Body of pancreas (tissue), 4 donors: ENCODE measurements around the gene EMILIN1. TPM values are rescaled to one million over a fixed set of nuclear protein-coding genes. Genes with fewer than 3 reads are reported as not detected.

ENCODE experiments used
- ATAC-seq: fragments of 150-250 bp; one replicate; pipeline ENCODE4 v1.9.1; 2016
- DNase-seq, 4 donors: peaks; one replicate each; pipeline ENCODE4 v3.0.0-alpha.2; 2019
- H3K27ac ChIP-seq, 4 donors: fragments of 200-600 bp; sonication (generic); 1 replicate in 3 of 4; 2 replicates in 1 of 4; pipeline versions ENCODE4 v1.5.1 to v1.6.1; 2016 to 2019; ENCODE audit warnings: mild to moderate bottlenecking in 1 of 4, mixed read lengths in 1 of 4, moderate library complexity in 1 of 4
- H3K27me3 ChIP-seq, 2 donors: fragments of 200-600 bp; sonication (generic); one replicate each; pipeline ENCODE4 v1.6.0; 2016; ENCODE audit warnings: mild to moderate bottlenecking in 1 of 2
- H3K36me3 ChIP-seq, 2 donors: fragments of 200-600 bp; sonication (generic); replicated peaks in 1 of 2; 2 replicates each; pipeline ENCODE4 v1.5.1; 2016; ENCODE audit warnings: low read depth in 2 of 2; ENCODE audit not compliant: insufficient read depth in 1 of 2
- H3K4me1 ChIP-seq: fragments of 200-600 bp; sonication (generic); one replicate; pipeline ENCODE4 v1.6.0; 2016
- H3K4me3 ChIP-seq, 2 donors: fragments of 200-600 bp; sonication (generic); 1 replicate in 1 of 2; 2 replicates in 1 of 2; pipeline ENCODE4 v1.5.1; 2016 to 2019
- H3K9me3 ChIP-seq, 3 donors: fragments of 200-600 bp; sonication (generic); 1 replicate in 2 of 3; 2 replicates in 1 of 3; pipeline ENCODE4 v1.5.1; 2016
- CTCF ChIP-seq, 7 experiments: fragments of 450-650 bp in 4 of 7; fragments of 200-600 bp in 3 of 7; sonication (generic) in 3 of 7; IDR thresholded peaks; one replicate each; pipeline ENCODE4 v1.5.1; 2016 to 2019; ENCODE audit warnings: antibody characterized with exemption in 7 of 7
- POLR2A ChIP-seq, 3 donors: fragments of 450-650 bp; IDR thresholded peaks; one replicate each; pipeline ENCODE4 v1.6.1; 2016; ENCODE audit warnings: antibody characterized with exemption in 3 of 3, mild to moderate bottlenecking in 2 of 3
- WGBS, 2 donors: methylation state at CpG; one replicate each; pipeline ENCODE4 v1.1.5; 2017; 5-methylcytosine and 5-hydroxymethylcytosine counted together
- intact Hi-C: fragments of 100-400 bp; cut with DNase I; formaldehyde crosslinking; loops from one replicate; pipeline ENCODE4 v1.15.1; 2023
- total RNA-seq, 2 donors: library from RNA; depleted of rRNA; stranded (reverse); fragments of >200 nt; gene quantifications; one replicate each; pipeline ENCODE4 v1.1.0, GENCODE V29; 2016

Gene EMILIN1
- total RNA-seq, 2 donors from 2014 or later, result 21.8 to 24.1 TPM

GRCh38 chr2:27082773-27083409 lies 4.5 kb downstream of the EMILIN1 start:
- TF ChIP-seq POLR2A (IDR thresholded peaks at IDR 0.05), result no peak
- no peak for TF ChIP-seq CTCF (IDR thresholded peaks at IDR 0.05)
- intact Hi-C loops, result no loop called here
- Histone ChIP-seq H3K27me3 (no peaks in the 10 kb centered on the region), H3K36me3 (no peaks in the 10 kb centered on the region), H3K4me3 (no peak overlapping the region), H3K27ac (no peak overlapping the region), H3K4me1 (peaks cover 39% of the 10 kb centered on the region), H3K9me3 (no peaks in the 10 kb centered on the region)
- 79 to 85% methylated on average over 11 to 21 of the region's 27 CpGs for WGBS, 2 donors
- ATAC-seq (no peak), DNase-seq (no peak)

- no peak overlapping the region for H3K4me3 ChIP-seq
- no peaks in the 10 kb centered on the region for H3K9me3 ChIP-seq
- ATAC-seq (no peak), DNase-seq (no peak)
- TF ChIP-seq POLR2A (IDR thresholded peaks at IDR 0.05) (no peak), CTCF (IDR thresholded peaks at IDR 0.05) (no peak)
- whole genome bisulfite sequencing, 2 donors, result 79 to 80% methylated on average over 8 to 20 of the region's 20 CpGs
- no peak overlapping the region for H3K27ac ChIP-seq
- H3K4me1 ChIP-seq, result peaks cover 39% of the 10 kb centered on the region
- no peaks in the 10 kb centered on the region for H3K36me3 ChIP-seq
- intact Hi-C loops, result no loop called here
- H3K27me3 ChIP-seq, result no peaks in the 10 kb centered on the region
Observed at GRCh38 chr2:27083410-27084296, 5.2 kb downstream of the EMILIN1 start.

GRCh38 chr2:27084297-27085061 lies 6.1 kb downstream of the EMILIN1 start:
- 66% methylated on average over 5 to 6 of the region's 6 CpGs for WGBS, 2 donors
- H3K4me1 ChIP-seq, result peaks cover 39% of the 10 kb centered on the region
- DNase-seq (no peak), ATAC-seq (no peak)
- no peaks in the 10 kb centered on the region for H3K9me3 ChIP-seq
- no peak overlapping the region for H3K27ac ChIP-seq
- H3K4me3 ChIP-seq, result no peak overlapping the region
- no peaks in the 10 kb centered on the region for H3K36me3 ChIP-seq
- intact Hi-C loops, result no loop called here
- no peak for TF ChIP-seq CTCF (IDR thresholded peaks at IDR 0.05)
- no peak for TF ChIP-seq POLR2A (IDR thresholded peaks at IDR 0.05)
- no peaks in the 10 kb centered on the region for H3K27me3 ChIP-seq

GRCh38 chr2:27085062-27085672 lies 6.8 kb downstream of the EMILIN1 start:
- H3K36me3 ChIP-seq, result no peaks in the 10 kb centered on the region
- H3K4me3 ChIP-seq, result peak overlapping the region in 1 of 2 donors; percentile 74
- no peaks in the 10 kb centered on the region for H3K27me3 ChIP-seq
- no peaks in the 10 kb centered on the region for H3K9me3 ChIP-seq
- 50 to 63% methylated on average over 8 to 10 of the region's 10 CpGs for WGBS, 2 donors
- peak overlapping the region; percentile 76 to 96 (median 86) for H3K27ac ChIP-seq
- H3K4me1 ChIP-seq, result peaks cover 39% of the 10 kb centered on the region
- intact Hi-C loops, result no loop called here
- DNase-seq (no peak), ATAC-seq (no peak)
- TF ChIP-seq POLR2A (IDR thresholded peaks at IDR 0.05) (no peak), CTCF (IDR thresholded peaks at IDR 0.05) (peak in 2 of 7 experiments; percentile 22 to 37)
